NCI-H460 (cell line): Measurements from ENCODE around the gene DSCAM. TPM values are rescaled to one million over a fixed set of nuclear protein-coding genes. Genes with fewer than 3 reads are reported as not detected.
A peak's percentile ranks its signal among the peaks of the same experiment; 100 is the strongest.

ENCODE experiments used
- DNase-seq: peaks from one replicate; pipeline ENCODE4 v3.0.0-alpha.2; 2016; ENCODE audit warnings: low read depth; ENCODE audit errors: extremely low read depth
- total RNA-seq: library from RNA; depleted of rRNA; stranded (reverse); fragments of >200 nt; shearing (Covaris generic); gene quantifications from 2 replicates; pipeline ENCODE4 v1.2.3, GENCODE V29; 2014

Gene DSCAM
- total RNA-seq, 1 experiment from 2014 or later, result not detected

DNA sequence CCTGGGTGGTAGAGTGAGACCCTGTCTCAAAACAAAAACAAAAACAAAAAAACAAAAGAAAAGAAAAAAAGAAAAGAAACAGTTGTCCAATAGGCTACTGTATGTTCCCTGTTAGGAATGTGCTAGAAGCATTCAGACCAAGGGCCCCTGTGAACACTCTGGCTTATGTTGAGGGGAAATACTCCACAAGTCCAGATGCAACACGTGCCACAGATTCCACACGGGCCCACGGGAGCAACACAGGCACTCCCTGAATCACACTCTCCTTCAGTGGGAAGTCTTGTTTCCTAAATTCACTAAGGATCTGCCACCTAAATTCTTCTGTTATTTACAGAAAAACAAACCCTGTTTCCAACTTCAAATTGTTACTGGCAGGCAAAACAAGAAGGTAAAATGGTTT is 688.6 kb downstream of the DSCAM start:
- no peak for DNase-seq

DNA sequence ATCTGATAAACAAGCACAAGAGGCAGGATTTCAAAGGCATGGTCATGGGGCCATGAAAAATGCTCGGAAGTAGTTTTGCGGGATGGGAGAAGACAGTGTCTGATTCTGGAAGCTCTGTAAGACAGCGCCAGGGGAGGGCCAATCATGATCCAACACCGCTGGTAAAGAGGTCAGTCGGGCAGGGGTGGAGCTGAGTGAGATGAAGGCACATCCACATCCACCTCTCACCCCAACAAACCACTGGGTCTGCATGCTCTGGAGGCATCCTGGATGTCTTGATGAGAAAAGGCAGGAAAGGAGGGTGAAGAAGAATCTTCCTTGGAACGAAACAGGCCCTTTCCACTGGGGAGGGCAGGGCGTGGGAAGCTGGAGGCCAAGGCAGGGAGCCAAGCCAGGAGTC is 691.4 kb downstream of the DSCAM start:
- no peak for DNase-seq

DNA sequence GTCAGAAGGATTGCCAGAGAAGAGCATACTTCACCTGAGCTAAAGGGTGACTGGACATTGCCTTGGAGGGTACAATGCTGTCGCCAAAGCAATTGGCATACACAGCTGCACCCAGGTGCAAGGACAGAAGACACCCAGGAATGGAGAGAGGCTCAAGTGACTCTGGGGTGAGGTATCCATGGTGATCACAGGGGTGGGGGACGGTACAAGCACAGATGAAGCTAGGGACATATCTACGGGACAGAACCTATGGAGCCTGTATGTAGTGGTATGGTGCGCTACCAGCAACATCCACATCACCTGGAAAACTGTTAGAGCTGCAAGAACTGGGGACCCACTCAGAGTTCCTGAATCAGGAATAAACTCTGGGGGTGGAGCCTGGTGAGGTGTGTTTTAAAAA is 693.6 kb downstream of the DSCAM start:
- DNase-seq, result no peak

DNA sequence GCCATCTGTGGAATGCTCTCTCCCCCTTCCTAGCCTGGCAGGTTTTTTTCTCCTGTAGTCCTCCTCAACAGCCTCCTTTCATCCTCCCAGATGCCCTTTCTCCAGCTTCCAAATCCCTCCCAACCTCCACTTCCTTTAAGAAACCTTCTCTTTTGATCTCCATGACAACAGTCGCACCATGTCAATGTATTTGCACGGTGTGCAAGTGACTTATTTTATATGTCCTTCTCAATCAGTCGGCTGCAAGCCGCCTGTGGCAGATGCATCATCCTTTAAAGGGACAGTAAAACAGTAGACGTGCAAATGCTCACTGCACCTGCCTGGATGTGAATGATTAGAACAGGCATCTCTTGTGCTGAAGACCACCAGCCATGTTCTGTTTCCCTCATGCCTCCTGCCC is 694.5 kb downstream of the DSCAM start:
- DNase-seq, result no peak

DNA sequence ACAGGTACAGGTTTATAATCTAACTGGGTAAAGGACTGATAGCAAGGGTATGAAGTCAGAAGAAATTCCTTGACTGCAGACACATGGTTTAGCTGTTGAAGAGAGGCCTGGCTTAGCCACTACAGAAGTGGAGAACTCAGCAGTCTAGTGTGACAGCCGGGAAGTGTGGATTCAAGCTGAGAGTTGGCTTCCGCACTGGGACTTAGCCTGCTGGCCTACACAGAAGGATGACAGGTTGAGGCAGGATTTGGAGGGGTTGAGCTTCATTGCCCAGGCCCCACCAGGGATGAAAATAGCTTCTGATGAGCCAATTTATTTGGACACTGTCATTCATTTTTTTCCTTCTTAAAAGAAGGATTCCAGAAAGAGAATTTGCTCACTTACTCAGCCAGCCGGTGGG is 695.3 kb downstream of the DSCAM start:
- no peak for DNase-seq

DNA sequence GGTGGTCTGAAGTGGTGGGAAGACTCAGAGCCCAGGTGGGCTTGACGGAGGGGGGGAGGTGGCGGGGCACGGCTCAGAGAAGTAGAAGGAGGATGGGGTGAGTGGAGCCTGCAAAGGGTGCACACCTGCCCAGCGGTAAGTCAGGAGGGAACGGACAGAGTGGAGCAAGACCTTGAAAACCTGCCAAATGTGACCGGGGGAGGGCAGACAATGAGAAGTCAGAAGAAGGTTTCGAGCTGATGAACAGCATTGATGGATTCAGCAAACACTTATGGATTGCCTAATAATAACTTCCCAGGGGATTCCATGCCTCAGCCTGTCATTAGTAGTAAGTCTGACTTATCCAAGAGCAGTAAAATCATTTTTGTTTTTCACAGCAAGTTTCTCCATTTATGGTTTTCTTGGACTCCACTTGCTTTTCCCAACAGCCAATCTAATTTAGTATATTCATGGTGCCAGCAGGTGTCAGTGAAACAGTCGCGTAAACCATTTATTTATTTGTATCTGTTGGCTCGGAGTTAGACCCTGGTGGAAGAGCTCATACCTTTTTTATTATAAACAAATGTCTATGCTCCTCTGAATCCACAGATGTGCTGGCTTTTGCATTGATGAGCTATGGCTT is 700.6 kb downstream of the DSCAM start:
- DNase-seq, result no peak

DNA sequence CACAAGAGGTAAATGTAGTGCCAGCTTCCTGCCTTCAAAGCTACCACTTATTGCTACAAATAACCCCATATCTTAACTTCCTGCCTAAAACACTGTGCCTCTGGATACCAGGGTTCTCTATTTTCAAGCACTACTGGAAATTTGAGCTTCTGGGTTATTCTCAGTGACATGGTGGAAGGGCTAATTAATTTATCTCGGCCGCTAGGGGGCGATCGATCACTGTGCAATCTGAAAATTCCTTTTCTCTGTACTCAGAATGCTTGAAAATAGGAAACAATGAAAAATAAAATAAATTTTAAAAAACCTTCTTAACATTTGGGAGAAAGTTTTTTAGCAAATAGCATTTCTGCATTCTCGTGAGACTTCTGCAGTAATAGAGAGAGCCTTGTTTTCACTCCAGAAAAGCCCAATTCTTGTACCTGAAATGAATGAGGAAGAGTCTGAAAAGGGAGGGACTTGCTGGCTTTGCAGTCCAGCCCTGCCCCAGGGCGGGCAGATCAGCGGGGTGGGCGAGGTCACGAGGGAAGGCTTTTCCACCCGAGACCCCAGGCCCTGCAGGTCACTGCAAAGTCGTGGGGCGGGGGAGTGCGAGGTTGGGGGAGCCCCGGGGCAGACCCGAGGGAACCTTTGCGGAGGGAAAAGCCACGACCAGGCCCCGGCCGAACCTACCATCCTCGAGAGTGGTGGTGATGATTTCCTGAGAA is 703.0 kb downstream of the DSCAM start:
- peak; percentile 26 for DNase-seq

DNA sequence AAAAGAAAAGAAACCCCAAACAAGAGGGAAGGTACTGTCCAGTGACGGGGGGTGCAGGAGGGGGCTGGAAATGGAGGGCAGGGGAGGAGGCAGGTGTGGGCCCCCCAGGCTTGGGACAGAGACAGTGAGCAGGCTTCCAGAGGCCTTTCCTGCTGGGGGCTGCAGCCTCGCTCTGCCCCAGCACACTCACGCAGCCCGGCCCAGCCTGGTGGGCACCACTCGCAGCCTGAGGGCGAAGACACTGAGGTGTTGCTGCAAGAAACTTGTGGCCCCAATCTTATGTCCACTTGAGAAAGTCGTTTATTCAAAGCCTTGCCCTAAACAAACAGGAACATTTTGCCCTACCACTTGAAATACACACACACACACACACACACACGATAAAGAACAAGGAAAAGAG is 705.3 kb downstream of the DSCAM start:
- DNase-seq, result no peak

DNA sequence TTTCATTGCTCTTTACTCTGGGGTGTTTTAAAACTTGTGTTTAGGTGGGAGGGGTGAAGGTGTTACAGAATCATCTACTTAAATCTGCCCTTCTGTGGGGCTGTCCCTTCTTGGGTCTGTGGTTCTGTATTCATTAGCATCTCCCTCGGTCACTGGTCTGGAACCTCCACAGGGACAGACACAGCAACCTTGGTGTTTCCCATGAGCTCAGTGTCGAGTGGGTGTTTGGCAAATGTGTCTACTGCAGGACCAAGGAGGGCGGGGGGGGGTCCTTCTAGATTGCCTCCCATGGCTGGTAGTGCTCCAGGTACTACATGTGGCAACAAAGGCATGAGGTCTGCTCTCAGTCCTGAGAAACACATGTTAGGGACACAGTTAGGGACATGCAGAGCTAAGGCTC is 706.3 kb downstream of the DSCAM start:
- no peak for DNase-seq

DNA sequence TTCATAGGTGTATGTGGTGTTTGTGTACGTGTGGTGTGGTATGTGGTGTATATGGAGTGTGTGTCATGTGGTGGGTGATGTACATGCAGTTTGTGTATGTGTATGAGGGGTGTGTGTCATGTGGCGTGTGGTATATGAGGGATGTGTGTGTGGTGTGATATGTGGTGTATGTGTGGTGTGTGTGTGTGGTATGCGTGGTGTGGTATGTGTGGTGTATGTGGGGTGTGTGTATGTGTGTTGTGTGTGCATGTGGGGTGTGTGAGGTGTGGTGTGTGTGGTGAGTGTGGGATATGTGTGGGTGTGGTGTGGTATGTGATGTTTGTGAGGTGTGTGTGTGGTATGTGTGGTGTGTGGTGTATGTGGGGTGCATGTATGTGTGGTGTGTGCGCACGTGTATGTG is 707.3 kb downstream of the DSCAM start:
- DNase-seq, result no peak

DNA sequence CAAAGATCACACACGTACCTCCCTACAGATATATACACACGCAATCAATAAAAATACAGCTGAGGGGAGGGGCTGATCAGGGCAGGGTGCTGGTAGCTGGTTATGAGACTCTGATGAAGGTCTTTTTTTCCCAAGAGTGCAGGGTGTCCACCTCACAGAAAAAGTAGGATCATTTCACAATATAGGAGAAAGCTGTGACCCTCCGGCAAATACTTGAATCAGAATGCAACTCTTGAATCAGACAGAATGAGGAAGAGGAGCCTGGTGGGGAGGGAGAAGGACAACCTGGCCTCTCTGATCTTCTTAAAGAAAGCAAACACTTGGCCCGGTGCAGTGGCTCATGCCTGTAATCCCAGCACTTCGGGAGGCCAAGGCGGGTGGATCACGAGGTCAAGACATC is 710.4 kb downstream of the DSCAM start:
- DNase-seq, result no peak

DNA sequence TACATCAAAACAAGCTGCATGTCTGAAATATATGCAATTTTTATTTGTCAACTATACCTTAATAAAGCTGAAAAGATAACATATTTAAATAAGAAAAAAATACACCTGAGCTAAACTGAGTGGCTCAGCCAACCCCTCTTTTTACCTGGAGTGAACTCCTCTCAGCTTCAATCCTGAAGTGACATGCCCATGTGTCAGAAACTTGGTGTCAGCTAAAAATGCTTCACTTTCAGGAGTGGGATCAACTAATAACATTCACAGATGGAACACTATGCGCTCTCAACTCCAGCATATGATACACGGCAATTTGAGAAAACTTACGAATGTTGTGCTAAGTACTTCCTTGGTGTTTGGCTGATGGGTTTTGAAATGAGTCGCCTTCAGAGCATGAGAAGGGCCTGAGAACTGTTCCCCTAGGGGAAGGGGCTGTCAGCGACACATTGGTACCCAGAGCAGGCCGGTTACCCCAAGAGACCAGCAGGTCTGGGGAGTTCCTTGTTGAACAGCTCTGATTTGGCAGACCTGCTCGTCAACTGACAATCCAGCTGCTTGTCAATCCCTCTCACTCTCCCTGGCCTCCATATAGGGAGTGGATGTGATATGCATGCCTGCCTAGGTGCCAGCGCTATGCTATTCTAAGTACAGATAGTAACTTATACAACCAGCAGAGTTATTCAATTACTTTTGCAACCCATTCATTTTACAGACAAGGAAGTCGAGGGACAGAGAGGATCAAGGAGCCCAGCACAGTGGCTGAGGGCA is 712.0 kb downstream of the DSCAM start:
- no peak for DNase-seq

DNA sequence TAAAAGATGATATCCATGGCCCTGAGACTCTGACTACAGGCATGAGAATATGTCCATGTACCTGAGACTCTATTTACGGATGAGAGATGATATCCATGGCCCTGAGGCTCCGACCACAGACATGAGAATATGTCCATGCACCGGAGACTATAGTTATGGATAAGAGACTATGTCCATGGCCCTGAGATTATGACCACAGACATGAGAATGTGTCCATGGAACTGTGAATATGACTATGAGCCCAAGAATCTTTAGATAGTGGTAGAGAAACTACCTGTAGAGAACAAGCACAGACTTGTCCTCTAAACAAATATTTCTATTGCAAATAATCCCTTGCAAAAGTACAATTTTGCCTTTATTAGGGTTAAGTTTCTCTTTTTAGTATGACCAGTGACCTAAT is 716.5 kb downstream of the DSCAM start:
- DNase-seq, result no peak

DNA sequence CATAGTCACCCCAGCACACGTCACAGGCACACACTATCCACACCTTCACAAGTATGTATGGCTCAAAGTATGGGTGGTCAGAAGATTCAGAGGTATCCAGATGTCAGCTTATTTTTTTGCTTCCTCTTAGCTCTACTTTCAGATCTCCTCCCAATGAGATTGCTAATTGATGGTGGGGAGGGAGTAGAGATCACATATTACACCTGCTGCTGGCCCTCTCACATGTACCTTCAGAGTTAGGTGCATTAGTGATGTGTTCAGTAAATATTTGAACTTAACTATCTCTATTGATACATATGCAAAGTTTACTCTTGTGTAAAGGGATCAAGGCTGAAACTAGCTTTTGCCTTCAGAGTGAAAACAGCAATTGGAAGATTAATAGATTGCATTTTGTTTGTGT is 717.1 kb downstream of the DSCAM start:
- DNase-seq, result no peak

DNA sequence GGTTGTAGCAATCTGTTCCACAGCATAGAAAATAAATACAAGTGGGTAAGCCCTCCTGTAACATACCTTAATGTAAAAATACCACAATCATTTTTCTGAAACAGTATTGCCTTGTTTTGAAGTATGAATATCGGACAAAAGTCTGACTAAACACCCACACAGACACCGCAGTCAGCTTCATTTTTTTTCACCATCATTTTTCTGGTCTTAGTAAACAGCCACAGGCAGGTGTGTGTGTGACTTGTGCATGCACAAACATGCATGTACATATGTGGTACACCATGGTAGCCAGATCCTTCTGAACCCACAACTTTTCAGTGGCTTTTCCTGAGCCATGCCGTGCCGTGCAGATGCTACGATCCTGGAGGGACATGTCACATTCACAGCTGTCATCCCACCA is 718.1 kb downstream of the DSCAM start:
- DNase-seq, result no peak

DNA sequence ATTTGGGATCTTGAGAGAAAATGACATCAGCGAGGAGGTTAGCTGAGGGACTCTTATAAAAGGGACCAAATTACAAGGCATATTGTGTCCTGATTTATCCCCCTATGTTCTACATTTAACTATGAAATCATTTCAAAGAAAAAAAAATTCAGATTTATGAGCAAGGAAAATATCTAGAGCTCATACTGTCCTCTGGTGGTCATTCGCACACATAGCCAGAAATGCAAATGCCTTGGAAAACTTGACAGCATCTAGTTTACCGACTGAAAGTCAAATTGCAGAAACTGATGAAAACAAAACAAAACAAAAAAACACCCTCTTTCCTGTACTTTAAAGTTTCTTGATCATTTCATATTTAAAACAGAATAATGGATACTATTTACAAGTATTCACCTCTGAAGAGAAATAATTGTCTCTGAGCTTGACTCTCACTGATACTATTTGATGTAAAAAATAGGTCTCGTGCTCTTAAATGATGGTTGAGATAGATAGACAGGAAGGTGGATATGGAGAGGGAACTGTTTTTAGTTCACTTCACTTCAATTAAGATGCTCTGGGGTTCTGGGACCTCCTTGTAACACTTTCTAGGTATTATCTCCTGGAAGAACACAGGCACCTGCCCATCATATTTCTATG is 725.9 kb downstream of the DSCAM start:
- DNase-seq, result peak; percentile 7

DNA sequence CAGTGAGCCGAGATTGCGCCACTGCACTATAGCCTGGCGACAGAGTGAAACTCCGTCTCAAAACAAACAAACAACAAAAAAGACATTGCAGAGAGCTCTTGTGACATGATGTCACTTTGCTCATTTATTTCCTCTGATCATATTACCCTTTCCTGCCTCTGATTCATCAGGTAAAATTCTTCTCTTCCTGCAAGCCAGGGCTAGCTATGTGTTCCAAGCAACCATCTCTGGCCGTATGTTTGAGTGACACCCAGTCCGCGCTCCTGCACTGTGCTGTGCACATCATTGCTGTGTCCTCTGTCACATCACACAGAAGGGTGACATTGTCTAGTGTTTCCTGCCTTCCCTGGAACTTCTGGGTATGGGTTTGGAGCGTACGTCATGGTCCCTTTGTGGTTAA is 728.4 kb downstream of the DSCAM start:
- no peak for DNase-seq

DNA sequence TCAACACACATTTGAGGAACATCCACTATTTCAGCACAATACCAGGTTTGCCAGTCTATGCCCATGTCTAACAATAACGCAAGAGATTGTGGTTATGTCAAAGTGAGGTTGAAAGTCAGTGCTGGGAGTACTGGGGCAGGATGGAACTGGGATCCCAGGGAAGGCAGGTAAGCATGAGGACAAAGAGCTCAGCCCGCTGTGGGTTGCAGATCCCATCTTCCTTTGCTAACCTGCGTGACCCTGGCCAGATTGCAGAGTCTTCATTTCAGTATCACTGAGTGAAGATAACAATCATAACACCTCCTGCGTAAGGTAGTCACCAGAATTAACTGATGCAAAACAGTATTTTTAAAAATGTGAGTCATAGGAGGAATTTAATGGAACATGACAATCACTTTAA is 729.7 kb downstream of the DSCAM start:
- DNase-seq, result no peak

DNA sequence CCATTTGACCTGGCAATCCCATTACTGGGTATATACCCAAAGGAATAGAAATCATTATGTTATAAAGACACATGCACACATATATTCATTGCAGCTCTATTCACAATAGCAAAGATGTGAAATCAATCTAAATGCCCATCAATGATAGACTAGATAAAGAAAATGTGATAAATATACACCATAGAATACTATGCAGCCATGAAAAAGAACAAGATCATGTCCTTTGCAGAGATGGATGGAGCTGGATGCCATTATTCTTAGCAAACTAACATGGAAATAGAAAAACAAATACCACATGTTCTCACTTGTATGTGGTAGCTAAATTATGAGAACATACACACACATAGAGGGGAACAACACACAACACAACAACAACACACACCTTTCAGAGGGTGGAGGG is 731.2 kb downstream of the DSCAM start:
- DNase-seq, result no peak

DNA sequence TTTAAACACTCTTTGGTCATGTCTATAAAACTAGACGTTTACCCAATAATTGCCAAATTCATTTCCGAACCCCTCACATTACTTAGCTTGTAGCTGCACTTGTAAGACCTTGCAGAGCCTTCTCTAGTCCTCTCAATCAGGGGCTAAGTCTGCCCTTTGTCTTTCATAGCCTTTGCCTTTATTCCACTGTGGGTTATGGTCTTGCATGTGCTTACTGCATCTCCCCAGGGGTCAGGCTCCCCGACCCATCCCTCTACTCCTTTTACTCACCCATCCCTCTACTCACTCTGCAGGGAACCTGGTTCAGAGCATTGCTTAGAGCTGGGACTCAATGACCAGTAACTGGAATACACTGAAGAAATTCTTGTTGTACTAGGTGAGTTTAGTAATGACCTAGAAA is 744.3 kb downstream of the DSCAM start:
- DNase-seq, result no peak

DNA sequence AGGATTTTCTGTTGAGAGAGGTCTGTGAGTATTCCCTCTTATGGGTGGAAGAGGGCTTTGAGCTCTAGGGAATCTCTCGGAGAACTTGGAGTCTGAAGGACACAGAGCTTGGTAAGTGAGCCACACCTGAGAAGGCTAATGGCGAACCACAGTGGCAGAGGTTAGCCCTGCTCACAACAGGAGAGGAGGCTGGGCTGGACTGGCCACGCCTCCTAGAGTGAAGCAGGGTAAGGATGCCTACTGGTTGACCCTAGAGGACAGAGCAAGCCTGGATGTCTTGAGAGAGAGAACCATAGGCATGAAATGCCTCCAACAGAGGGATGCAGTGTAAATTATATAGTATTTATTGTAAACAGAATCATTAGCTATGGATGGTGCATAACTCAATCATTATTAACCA is 747.1 kb downstream of the DSCAM start:
- DNase-seq, result no peak

DNA sequence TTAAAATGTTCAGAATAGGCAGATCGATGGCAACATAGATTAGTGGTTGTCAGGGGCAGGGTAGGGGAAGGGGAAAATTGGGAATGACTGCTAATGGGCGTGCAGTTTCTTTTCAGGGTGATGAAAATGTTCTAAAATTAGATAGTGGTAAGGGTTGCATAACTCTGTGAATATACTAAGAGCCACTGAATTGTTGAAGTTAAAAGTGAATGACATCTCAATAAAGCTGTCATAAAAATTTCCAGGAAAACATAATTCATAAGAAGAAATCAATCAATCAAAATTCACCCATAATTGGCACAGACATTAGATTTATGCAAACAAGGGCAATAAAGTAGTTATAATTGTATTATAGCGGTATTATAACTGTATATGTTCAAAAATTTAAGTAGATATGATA is 751.5 kb downstream of the DSCAM start:
- DNase-seq, result no peak
